IMR-90 (cell line): ENCODE measurements around the gene CYP39A1.

ENCODE experiments used
- CEBPB ChIP-seq: IDR thresholded peaks from 2 replicates; pipeline ENCODE4 v1.6.1; 2012; ENCODE audit warnings: low read depth, low read length, improper control_type of control experiment
- CHD1 ChIP-seq: IDR thresholded peaks from 2 replicates; pipeline ENCODE4 v1.6.1; 2012; ENCODE audit warnings: low read depth, low read length, improper control_type of control experiment
- MXI1 ChIP-seq: IDR thresholded peaks from 2 replicates; pipeline ENCODE4 v1.6.1; 2012; ENCODE audit warnings: low read depth, mild to moderate bottlenecking, low read length, moderate library complexity, borderline replicate concordance
- POLR2A ChIP-seq: IDR thresholded peaks from 2 replicates; pipeline ENCODE4 v1.6.1; 2012; ENCODE audit warnings: mild to moderate bottlenecking, low read depth, low read length
- RCOR1 ChIP-seq: IDR thresholded peaks from 2 replicates; pipeline ENCODE4 v1.6.1; 2012; ENCODE audit warnings: mild to moderate bottlenecking, low read length, improper control_type of control experiment; ENCODE audit not compliant: insufficient replicate concordance
- USF2 ChIP-seq: fragments of 150-350 bp; IDR thresholded peaks from 2 replicates; pipeline ENCODE4 v1.6.1; 2017; ENCODE audit warnings: mild to moderate bottlenecking, antibody characterized with exemption, low read length, low read depth
- TF ChIP-seq, protein P1 (sequence below): conservative IDR thresholded peaks from 2 replicates; pipeline ENCODE4 v1.5.1; 2012; ENCODE audit warnings: mild to moderate bottlenecking, low read depth, low read length, improper control_type of control experiment

- TF ChIP-seq, protein P1, sequence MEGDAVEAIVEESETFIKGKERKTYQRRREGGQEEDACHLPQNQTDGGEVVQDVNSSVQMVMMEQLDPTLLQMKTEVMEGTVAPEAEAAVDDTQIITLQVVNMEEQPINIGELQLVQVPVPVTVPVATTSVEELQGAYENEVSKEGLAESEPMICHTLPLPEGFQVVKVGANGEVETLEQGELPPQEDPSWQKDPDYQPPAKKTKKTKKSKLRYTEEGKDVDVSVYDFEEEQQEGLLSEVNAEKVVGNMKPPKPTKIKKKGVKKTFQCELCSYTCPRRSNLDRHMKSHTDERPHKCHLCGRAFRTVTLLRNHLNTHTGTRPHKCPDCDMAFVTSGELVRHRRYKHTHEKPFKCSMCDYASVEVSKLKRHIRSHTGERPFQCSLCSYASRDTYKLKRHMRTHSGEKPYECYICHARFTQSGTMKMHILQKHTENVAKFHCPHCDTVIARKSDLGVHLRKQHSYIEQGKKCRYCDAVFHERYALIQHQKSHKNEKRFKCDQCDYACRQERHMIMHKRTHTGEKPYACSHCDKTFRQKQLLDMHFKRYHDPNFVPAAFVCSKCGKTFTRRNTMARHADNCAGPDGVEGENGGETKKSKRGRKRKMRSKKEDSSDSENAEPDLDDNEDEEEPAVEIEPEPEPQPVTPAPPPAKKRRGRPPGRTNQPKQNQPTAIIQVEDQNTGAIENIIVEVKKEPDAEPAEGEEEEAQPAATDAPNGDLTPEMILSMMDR, result no peak
- no peak for TF ChIP-seq POLR2A
- TF ChIP-seq RCOR1, result no peak
- no peak for TF ChIP-seq CEBPB
- no peak for TF ChIP-seq MXI1
- no peak for TF ChIP-seq USF2
- no peak for TF ChIP-seq CHD1
Observed at GRCh38 chr6:46549155-46549554, 103.5 kb downstream of the CYP39A1 start.
